Spinal cord (tissue), 10 donors: ENCODE results near the gene FAM83D. TPM values are rescaled to one million over a fixed set of nuclear protein-coding genes. Genes with fewer than 3 reads are reported as not detected.
A peak's percentile ranks its signal among the peaks of the same experiment; 100 is the strongest.

Experiments
- DNase-seq, 6 donors: peaks; one replicate each; pipeline versions ENCODE4 v3.0.0 to v3.0.0-alpha.2; 2013 to 2015; ENCODE audit warnings: low spot score in 6 of 6, low read depth in 4 of 6
- H3K27ac ChIP-seq: one replicate; pipeline ENCODE4 v1.5.1; 2013; ENCODE audit warnings: low read depth, low read length, control low read depth
- H3K27me3 ChIP-seq: one replicate; pipeline ENCODE4 v1.6.1; 2013; ENCODE audit warnings: low read length; ENCODE audit not compliant: control insufficient read depth, insufficient read depth
- H3K36me3 ChIP-seq: one replicate; pipeline ENCODE4 v1.6.1; 2013; ENCODE audit warnings: low read length; ENCODE audit not compliant: control insufficient read depth, insufficient read depth
- H3K4me1 ChIP-seq: one replicate; pipeline ENCODE4 v1.6.1; 2013; ENCODE audit warnings: low read length; ENCODE audit not compliant: control insufficient read depth, insufficient read depth
- H3K4me3 ChIP-seq: one replicate; pipeline ENCODE4 v1.5.1; 2013; ENCODE audit warnings: low read depth, low read length, control low read depth
- H3K9me3 ChIP-seq: one replicate; pipeline ENCODE4 v1.6.1; 2013; ENCODE audit warnings: low read length; ENCODE audit not compliant: control insufficient read depth, insufficient read depth
- WGBS: methylation state at CpG from one replicate; pipeline ENCODE4 v1.1.5; 2013; ENCODE audit warnings: missing lambda C conversion rate; ENCODE audit not compliant: insufficient coverage; 5-methylcytosine and 5-hydroxymethylcytosine counted together
- long read RNA-seq, 4 donors: transcript quantifications; one replicate each; lab custom pipeline, GENCODE V29; 2026
- polyA plus RNA-seq, 2 donors: library from polyadenylated mRNA; unstranded; fragments of 120-200 nt; gene quantifications; one replicate each; pipeline ENCODE4 v1.2.1, GENCODE V29; 2013; ENCODE audit not compliant: insufficient read length in 2 of 2
- total RNA-seq, 2 donors: library from RNA; depleted of rRNA in 1 of 2; stranded (reverse); fragments of 120-200 nt in 1 of 2; fragments of >200 nt in 1 of 2; gene quantifications; one replicate each; pipeline versions ENCODE4 v1.2.3 to v1.2.4, GENCODE V29; 2013 to 2014
- donor health status: healthy.

Gene FAM83D, protein sequence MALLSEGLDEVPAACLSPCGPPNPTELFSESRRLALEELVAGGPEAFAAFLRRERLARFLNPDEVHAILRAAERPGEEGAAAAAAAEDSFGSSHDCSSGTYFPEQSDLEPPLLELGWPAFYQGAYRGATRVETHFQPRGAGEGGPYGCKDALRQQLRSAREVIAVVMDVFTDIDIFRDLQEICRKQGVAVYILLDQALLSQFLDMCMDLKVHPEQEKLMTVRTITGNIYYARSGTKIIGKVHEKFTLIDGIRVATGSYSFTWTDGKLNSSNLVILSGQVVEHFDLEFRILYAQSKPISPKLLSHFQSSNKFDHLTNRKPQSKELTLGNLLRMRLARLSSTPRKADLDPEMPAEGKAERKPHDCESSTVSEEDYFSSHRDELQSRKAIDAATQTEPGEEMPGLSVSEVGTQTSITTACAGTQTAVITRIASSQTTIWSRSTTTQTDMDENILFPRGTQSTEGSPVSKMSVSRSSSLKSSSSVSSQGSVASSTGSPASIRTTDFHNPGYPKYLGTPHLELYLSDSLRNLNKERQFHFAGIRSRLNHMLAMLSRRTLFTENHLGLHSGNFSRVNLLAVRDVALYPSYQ
- 1 to 10 TPM; 5.8 to 8.1 TPM for total RNA-seq
- polyA plus RNA-seq = 10 to 100 TPM; 11.5 to 11.6 TPM
- long read RNA-seq, donor 1, partial matches to known transcripts = 0 of 4 reads
- long read RNA-seq, donor 1, other reads (novel, unspliced or antisense) = 0 of 4 reads
- long read RNA-seq, donor 2 = 0 reads
- long read RNA-seq, donor 3, partial matches to known transcripts = 0 of 2 reads
- long read RNA-seq, donor 3, other reads (novel, unspliced or antisense) = 0 of 2 reads
- long read RNA-seq, donor 4, transcript FAM83D-201 (4 exons, 2,475 nt) = major isoform, 9 of 9 reads
- long read RNA-seq, donor 4, partial matches to known transcripts = 0 of 9 reads
- long read RNA-seq, donor 4, other reads (novel, unspliced or antisense) = 0 of 9 reads

DNA sequence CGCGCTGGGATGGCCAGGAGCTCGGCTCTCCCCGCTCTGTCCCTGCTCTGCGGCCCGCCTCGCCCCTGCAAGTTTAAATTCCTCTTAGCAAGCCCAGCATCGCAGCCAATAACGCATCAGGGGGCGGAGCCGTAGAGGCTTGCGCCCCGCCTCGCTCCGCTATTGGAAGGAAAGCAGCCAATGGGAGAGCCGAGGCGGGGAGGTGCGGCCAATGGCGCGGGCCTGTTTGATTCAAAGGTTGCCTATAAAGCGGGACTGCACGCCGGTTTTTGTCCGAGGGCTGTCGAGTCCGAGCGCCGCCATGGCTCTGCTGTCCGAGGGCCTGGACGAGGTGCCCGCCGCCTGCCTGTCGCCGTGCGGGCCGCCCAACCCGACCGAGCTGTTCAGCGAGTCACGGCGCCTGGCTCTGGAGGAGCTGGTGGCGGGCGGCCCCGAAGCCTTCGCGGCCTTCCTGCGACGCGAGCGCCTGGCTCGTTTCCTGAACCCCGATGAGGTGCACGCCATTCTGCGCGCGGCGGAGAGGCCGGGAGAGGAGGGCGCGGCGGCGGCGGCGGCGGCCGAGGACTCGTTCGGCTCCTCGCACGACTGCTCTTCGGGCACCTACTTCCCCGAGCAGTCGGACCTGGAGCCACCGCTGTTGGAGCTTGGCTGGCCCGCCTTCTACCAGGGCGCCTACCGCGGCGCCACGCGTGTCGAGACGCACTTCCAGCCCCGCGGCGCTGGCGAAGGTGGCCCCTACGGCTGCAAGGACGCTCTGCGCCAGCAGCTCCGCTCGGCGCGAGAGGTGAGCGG is at the start of gene FAM83D:
Gene FAM83D, plus strand, starts transcription at position 276 of the 792 bp plus-strand sequence. Its CDS starts 26 bp downstream, at position 302.
- Histone ChIP-seq H3K27ac (no peak within 1 kb of the TSS), H3K9me3 (no peaks in the 10 kb centered on the region), H3K36me3 (peaks cover 6% of the 10 kb centered on the region), H3K27me3 (no peaks in the 10 kb centered on the region), H3K4me1 (peaks cover 19% of the 10 kb centered on the region), H3K4me3 (peak within 1 kb of the TSS; percentile 52)
- peak; percentile 80 to 99 (median 94) for DNase-seq
- WGBS = under 1% methylated on average over 95 of the region's 95 CpGs

DNA sequence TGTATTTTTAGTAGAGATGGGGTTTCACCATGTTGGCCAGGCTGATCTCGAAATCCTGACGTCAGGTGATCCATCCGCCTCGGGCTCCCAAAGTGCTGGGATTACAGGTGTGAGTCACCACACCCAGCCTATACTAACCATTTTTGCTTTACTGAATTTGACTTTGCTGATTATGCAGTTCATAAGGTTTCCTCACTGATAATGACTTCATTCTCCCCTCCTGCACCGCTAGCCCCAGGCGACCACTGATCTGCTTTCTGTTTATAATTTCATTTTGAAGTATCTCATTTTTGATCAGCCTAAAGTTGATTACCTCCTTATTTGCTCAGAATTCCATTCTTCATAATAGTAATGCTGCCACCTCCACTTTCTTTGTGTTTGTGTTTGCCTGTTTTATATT is 48.7 kb upstream of the FAM83D start:
- Histone ChIP-seq H3K36me3 (no peaks in the 10 kb centered on the region), H3K27me3 (no peaks in the 10 kb centered on the region), H3K27ac (no peak overlapping the region), H3K4me3 (no peak overlapping the region), H3K4me1 (peaks cover 18% of the 10 kb centered on the region), H3K9me3 (no peaks in the 10 kb centered on the region)
- no CpG with 5 or more reads among the region's 6 CpGs for WGBS
- no peak for DNase-seq

DNA sequence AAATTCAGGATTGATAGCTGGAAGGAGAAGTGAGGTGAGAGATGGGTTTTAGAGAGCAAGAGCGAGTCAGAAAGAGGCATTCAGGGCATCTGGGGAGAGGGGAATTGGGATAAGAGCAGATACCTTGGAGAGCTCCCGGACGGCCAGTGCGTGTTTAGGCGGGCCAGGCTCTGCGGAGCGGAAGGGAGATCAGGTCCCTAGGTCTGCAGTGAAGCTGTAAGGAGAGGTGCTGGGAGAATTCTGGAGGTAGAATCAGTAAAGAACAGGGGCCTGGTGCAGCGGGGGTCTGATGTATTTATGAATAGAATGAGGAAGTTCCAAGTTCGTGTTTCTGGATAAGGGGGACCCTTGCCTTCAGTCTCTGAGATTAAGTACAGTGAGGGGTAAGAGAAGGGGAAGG is 47.4 kb upstream of the FAM83D start:
- H3K4me3 ChIP-seq = no peak overlapping the region
- H3K27ac ChIP-seq = no peak overlapping the region
- WGBS = 32% methylated on average over 9 of the region's 9 CpGs
- H3K9me3 ChIP-seq = no peaks in the 10 kb centered on the region
- peaks cover 3% of the 10 kb centered on the region for H3K36me3 ChIP-seq
- H3K4me1 ChIP-seq = peaks cover 27% of the 10 kb centered on the region
- H3K27me3 ChIP-seq = no peaks in the 10 kb centered on the region
- no peak for DNase-seq

DNA sequence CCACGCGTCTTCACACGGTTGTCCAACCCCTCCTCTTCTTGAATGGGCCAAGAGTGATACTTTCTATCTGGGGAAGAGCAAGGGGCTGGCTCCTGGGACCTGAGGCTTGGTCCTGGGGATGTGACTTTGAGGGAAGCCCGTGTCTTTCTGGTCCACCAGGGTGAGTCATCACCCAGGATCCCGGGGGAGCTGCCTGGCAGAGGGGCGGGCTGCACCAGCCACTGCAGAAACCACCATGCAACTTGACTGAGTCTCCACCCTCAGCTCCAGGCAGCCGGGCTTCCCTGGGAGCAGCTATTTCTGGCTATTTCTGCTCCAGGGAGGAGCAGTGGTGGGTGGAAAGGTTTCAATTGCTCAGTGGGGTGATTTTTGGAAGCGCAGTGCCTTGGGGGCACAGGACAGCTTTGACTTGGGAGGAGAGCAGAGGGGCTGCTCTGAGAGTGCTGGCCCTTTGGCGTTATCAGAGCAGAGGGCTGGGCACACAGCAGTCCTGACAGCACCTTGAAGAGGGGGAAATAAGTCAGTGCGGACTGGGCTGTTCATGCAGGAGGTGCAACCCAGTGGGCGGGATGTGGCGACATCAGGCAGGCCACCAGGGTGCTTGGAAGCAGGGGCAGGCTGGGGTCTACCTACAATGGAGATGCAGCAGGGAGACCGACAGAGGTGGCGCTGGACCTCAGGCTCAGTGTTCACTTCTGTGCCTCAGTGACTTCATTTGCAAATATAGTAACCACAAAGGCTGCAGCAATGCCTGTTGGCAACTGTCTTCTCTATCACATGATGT is 45.1 kb upstream of the FAM83D start:
- 76% methylated on average over 10 of the region's 14 CpGs for WGBS
- H3K4me3 ChIP-seq = no peak overlapping the region
- H3K9me3 ChIP-seq = no peaks in the 10 kb centered on the region
- H3K36me3 ChIP-seq = peaks cover 3% of the 10 kb centered on the region
- DNase-seq = no peak
- H3K4me1 ChIP-seq = peaks cover 22% of the 10 kb centered on the region
- H3K27me3 ChIP-seq = no peaks in the 10 kb centered on the region
- no peak overlapping the region for H3K27ac ChIP-seq

DNA sequence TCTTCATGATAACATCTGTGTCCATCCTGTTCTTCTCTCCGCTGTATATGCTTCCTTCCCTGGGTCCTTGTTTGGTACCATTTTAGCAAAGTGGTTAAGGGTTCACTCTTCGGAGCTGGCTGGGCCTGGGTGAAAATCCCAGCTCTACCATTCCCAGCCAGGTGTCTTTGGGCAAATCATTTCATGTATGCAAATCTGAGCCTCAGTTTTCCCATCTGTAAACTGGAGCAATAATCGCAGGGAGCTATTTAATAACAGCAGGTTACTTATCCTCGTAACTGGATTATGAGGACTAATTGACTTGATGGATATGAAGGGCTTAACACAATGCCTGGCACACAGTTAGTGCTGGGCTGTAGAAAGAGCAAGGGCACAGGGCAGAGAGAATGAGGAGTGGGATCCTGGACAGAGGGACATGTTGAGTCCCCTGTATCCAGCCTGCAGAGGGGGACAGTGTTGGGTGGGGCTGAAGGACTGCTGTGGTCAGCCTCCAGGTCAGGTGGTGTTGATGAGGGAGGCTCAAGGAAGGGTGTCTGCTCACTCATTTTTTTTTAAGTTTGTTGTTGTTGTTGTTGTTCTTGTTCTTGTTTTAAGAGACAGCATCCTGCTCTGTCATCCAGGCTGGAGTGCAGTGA is 44.3 kb upstream of the FAM83D start:
- no peak overlapping the region for H3K4me3 ChIP-seq
- H3K36me3 ChIP-seq = peaks cover 3% of the 10 kb centered on the region
- WGBS = 100% methylated on average over 3 of the region's 4 CpGs
- H3K9me3 ChIP-seq = no peaks in the 10 kb centered on the region
- peaks cover 22% of the 10 kb centered on the region for H3K4me1 ChIP-seq
- no peak for DNase-seq
- H3K27me3 ChIP-seq = no peaks in the 10 kb centered on the region
- H3K27ac ChIP-seq = no peak overlapping the region

DNA sequence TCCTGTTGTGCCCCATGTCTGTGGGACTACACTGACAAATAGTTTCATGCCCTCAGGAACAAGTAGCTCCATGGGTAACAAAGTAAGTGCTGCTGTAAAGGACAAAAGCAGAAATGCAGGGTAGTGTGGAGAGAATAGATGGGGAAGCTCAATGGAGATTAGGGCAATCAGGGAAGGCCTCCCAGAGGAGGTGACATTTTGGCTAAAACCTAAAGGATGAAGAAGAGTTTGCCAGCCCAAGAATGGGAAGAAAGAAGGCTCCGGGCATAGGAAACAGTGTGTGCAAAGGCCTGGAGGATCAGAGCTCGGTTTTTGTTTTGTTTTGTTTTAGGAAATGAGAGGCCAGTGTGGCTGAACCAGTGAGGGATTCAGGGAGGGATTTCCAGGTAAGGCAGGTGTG is 43.6 kb upstream of the FAM83D start:
- Histone ChIP-seq H3K27me3 (no peaks in the 10 kb centered on the region), H3K4me3 (no peak overlapping the region), H3K36me3 (peaks cover 3% of the 10 kb centered on the region), H3K27ac (no peak overlapping the region), H3K9me3 (no peaks in the 10 kb centered on the region), H3K4me1 (peaks cover 23% of the 10 kb centered on the region)
- 82% methylated on average over 2 of the region's 2 CpGs for WGBS
- no peak for DNase-seq

DNA sequence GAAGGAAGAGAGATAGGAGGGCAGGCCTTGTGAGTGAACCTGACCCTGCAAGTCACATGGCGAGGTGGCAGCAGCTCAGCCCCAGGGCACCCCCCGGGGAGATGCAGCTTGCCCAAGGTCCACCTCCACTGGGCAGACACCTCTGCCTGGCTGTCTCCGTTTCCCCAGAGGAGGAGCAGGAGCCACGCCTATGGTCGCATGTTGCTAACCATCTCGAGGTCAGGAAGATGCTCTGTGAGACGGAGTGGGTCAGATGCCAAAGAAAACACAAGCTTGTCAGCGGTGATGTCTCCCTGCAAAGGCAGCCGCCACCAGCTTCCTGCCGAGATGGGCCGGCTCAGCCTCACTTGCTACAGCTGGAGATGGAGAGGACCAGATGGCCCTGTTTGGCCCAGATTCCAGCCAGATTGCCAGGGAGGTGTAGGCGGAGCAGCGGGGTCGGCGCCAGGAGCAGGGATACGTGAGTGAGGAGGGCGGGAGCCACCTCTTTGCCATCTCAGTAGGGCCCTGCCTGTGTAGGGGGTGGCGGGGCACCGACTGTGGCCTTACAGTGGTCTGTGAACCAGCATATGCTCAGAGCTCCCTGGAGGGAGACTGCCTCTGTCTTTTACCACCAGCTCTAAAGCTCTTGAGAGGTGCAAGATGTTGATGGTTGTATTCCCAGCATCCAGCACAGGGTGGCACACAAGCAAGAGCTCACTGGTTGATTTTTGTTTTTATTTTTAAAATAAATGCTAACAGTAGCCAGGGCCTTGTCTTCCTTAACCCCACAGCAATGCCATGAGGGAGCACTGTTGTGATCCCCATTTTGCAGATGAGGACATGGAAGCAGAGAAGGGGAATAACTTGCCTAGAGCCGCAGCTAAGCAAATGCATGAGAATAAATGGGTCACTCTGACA is 42.9 kb upstream of the FAM83D start:
- Histone ChIP-seq H3K36me3 (peaks cover 3% of the 10 kb centered on the region), H3K4me1 (peaks cover 31% of the 10 kb centered on the region), H3K27me3 (no peaks in the 10 kb centered on the region), H3K4me3 (no peak overlapping the region), H3K9me3 (no peaks in the 10 kb centered on the region), H3K27ac (no peak overlapping the region)
- 53% methylated on average over 18 of the region's 20 CpGs for WGBS
- DNase-seq = peak in 2 of 6 donors; percentile 78 to 91
